K562 (cell line): Measurements from ENCODE around the gene BDH1. TPM values are rescaled to one million over a fixed set of nuclear protein-coding genes. Genes with fewer than 3 reads are reported as not detected.

ENCODE experiments used
- ATAC-seq: fragments of 200-7000 bp; cut with Tn5 transposase; 3 replicates; pipeline ENCODE4 v1.9.1; 2020; ENCODE audit warnings: moderate library complexity
- BruUV-seq: library from RNA; stranded (reverse); fragments of 400-500 nt; replicated peaks from 2 replicates; lab custom pipeline; 2021; lab: Mats Ljungman, UMichigan
- CTCF ChIA-PET: fragments of 300-600 bp; formaldehyde crosslinking; extraction: SDS; loops from one replicate; lab custom pipeline; 2021; ENCODE audit warnings: low intra/inter-chr PET ratio; lab: Yijun Ruan, JAX
- POLR2A ChIA-PET: fragments of 300-600, 350-650 bp; sonication (Branson Sonifier 250); formaldehyde crosslinking; extraction: SDS; loops from one replicate; lab custom pipeline; 2021; ENCODE audit warnings: antibody characterized with exemption, inconsistent platforms; lab: Yijun Ruan, JAX
- DNase-seq, 4 experiments: peaks; one replicate each; pipeline versions ENCODE4 v3.0.0 to v3.0.0-alpha.2; 2011 to 2018; ENCODE audit warnings: low spot score in 3 of 4, mixed read lengths in 3 of 4; ENCODE audit errors: extremely low read depth in 1 of 4
- FAIRE-seq: peaks from 2 replicates; lab custom pipeline; 2011; peaks lifted over from hg19 to GRCh38; lab: Jason Lieb, UNC
- H2AFZ ChIP-seq: 2 replicates; pipeline ENCODE4 v1.6.0; 2011; ENCODE audit warnings: low read depth, low read length, control low read depth, inconsistent platforms
- H3K27ac ChIP-seq: fragments of 200-600 bp; 3 replicates; pipeline ENCODE4 v1.8.0; 2011; ENCODE audit warnings: low read depth, mild to moderate bottlenecking, control low read depth, inconsistent platforms, low read length, moderate library complexity, mixed read lengths; ENCODE audit errors: extremely low read depth
- H3K27me3 ChIP-seq, 2 experiments: fragments of 300-600 bp in 1 of 2; 2 replicates in 1 of 2; 3 replicates in 1 of 2; pipeline versions ENCODE4 v1.6.0 to v1.8.0; 2011; ENCODE audit warnings: inconsistent platforms in 2 of 2, low read length in 2 of 2, mild to moderate bottlenecking in 1 of 2, mixed read lengths in 1 of 2, moderate library complexity in 1 of 2; ENCODE audit not compliant: control insufficient read depth in 2 of 2, insufficient read depth in 2 of 2
- H3K36me3 ChIP-seq: fragments of 300-600 bp; 3 replicates; pipeline ENCODE4 v1.8.0; 2011; ENCODE audit warnings: mild to moderate bottlenecking, low read length, inconsistent platforms; ENCODE audit not compliant: control insufficient read depth, insufficient read depth
- H3K4me1 ChIP-seq, 2 experiments: fragments of 200-600 bp in 1 of 2; replicated peaks in 1 of 2; 2 replicates in 1 of 2; 3 replicates in 1 of 2; pipeline versions ENCODE4 v1.5.1 to v1.8.0; 2011; ENCODE audit warnings: inconsistent platforms in 2 of 2, low read length in 2 of 2, mild to moderate bottlenecking in 1 of 2, mixed read lengths in 1 of 2, moderate library complexity in 1 of 2; ENCODE audit not compliant: control insufficient read depth in 2 of 2, insufficient read depth in 2 of 2
- H3K4me2 ChIP-seq: 2 replicates; pipeline ENCODE4 v1.6.1; 2011; ENCODE audit warnings: low read length, control low read depth, inconsistent platforms, mixed read lengths; ENCODE audit not compliant: insufficient read depth
- H3K4me3 ChIP-seq: fragments of 200-600 bp; sonication (generic), shearing (Covaris generic); 2 replicates; pipeline ENCODE4 v1.5.1; 2016; ENCODE audit warnings: control low read depth, inconsistent platforms
- H3K79me2 ChIP-seq: fragments of 200-600 bp; 3 replicates; pipeline ENCODE4 v1.8.0; 2011; ENCODE audit warnings: low read length, inconsistent platforms; ENCODE audit not compliant: control insufficient read depth, insufficient read depth
- H3K9ac ChIP-seq, 2 experiments: 2 replicates each; pipeline versions ENCODE4 v1.6.0 to v1.6.1; 2011; ENCODE audit warnings: low read depth in 2 of 2, low read length in 2 of 2, control low read depth in 1 of 2, inconsistent platforms in 1 of 2, mild to moderate bottlenecking in 1 of 2, mixed read lengths in 1 of 2; ENCODE audit not compliant: insufficient read depth in 1 of 2
- H3K9me1 ChIP-seq: one replicate; pipeline ENCODE4 v1.6.0; 2011; ENCODE audit warnings: inconsistent platforms, mild to moderate bottlenecking, low read length, moderate library complexity; ENCODE audit not compliant: control insufficient read depth, insufficient read depth
- H3K9me3 ChIP-seq: replicated peaks from 2 replicates; pipeline ENCODE4 v1.5.1; 2011; ENCODE audit warnings: low read depth, low read length, inconsistent platforms; ENCODE audit not compliant: control insufficient read depth, insufficient read depth
- H4K20me1 ChIP-seq: replicated peaks from 2 replicates; pipeline ENCODE4 v1.6.1; 2011; ENCODE audit warnings: low read length, inconsistent platforms, mixed read lengths; ENCODE audit not compliant: control insufficient read depth, insufficient read depth
- ARID1B ChIP-seq: fragments of 450-650 bp; IDR thresholded peaks from 2 replicates; pipeline ENCODE4 v1.6.1; 2016; ENCODE audit warnings: antibody characterized with exemption, mild to moderate bottlenecking, inconsistent platforms
- ATF2 ChIP-seq: sonication (generic); formaldehyde crosslinking; IDR thresholded peaks from 2 replicates; pipeline ENCODE4 v1.8.1; 2022; ENCODE audit warnings: missing genetic modification reagents
- SMARCA5 ChIP-seq: fragments of 450-650 bp; IDR thresholded peaks from 2 replicates; pipeline ENCODE4 v1.6.1; 2016
- SREBF2 ChIP-seq: sonication (generic); formaldehyde crosslinking; IDR thresholded peaks from 2 replicates; pipeline ENCODE4 v1.4.0; 2020; ENCODE audit warnings: mild to moderate bottlenecking, missing genetic modification reagents
- TBL1XR1 ChIP-seq, 2 experiments: IDR thresholded peaks; 2 replicates each; pipeline ENCODE4 v1.6.1; 2012; ENCODE audit warnings: improper control_type of control experiment in 2 of 2, low read length in 2 of 2, mild to moderate bottlenecking in 1 of 2
- XRCC4 ChIP-seq: IDR thresholded peaks from one replicate; pipeline ENCODE4 v1.6.1; 2011; ENCODE audit not compliant: insufficient read depth, insufficient read length; ENCODE audit errors: extremely low read depth
- WGBS: fragments of 100-300 bp; shearing (Covaris generic); methylation state at CpG from one replicate; pipeline ENCODE4 v1.1.6; 2016; ENCODE audit warnings: low coverage, mixed read lengths; ENCODE audit not compliant: insufficient coverage; ENCODE audit errors: missing lambda C conversion rate; 5-methylcytosine and 5-hydroxymethylcytosine counted together
- in situ Hi-C: fragments of 300-500 bp; cut with MboI; formaldehyde crosslinking; loops from 4 replicates; pipeline ENCODE4 v1.15.0; 2018; ENCODE audit warnings: inconsistent platforms, mixed read lengths
- intact Hi-C: fragments of 100-400 bp; cut with micrococcal nuclease; formaldehyde crosslinking; loops from 2 replicates; pipeline ENCODE4 v1.14.2; 2022
- polyA plus RNA-seq, 8 experiments: library from polyadenylated mRNA; depleted of rRNA in 4 of 8; stranded (reverse) in 5 of 8; unstranded in 3 of 8; fragments of >200 nt; fragmentation: Nextera tagmentation in 2 of 8; fragmentation: Illumina TruSeq in 1 of 8; extraction: Ambion mirVana in 2 of 8; extraction: Trizol in 1 of 8; gene quantifications; 2 replicates each; pipeline versions ENCODE4 v1.2.1 to v1.2.3, GENCODE V29; 2011 to 2014; ENCODE audit warnings: inconsistent platforms in 1 of 8, missing spikeins in 1 of 8
- small RNA-seq: library from RNA; depleted of rRNA; stranded (forward); fragments of <200 nt; gene quantifications from one replicate; pipeline ENCODE3, GENCODE V24; 2014
- total RNA-seq, 7 experiments: library from RNA; depleted of rRNA in 6 of 7; stranded (reverse); fragments of >200 nt in 6 of 7; fragmentation: Illumina TruSeq in 2 of 7; extraction: Trizol in 2 of 7; gene quantifications; 2 replicates each; pipeline versions ENCODE4 v1.2.1 to v1.2.3, GENCODE V29; 2011 to 2021; ENCODE audit warnings: low replicate concordance in 1 of 7
- TF ChIP-seq, protein P1 (sequence below): fragments of 250-450 bp; sonication (Bioruptor Pico); IDR thresholded peaks from 2 replicates; pipeline ENCODE4 v1.4.0; 2020; ENCODE audit warnings: borderline replicate concordance
- TF ChIP-seq, protein P2 (sequence below): fragments of 450-650 bp; IDR thresholded peaks from 2 replicates; pipeline ENCODE4 v1.6.1; 2017; ENCODE audit warnings: antibody characterized with exemption

The BDH1 gene
- total and polyA plus RNA-seq, 9 of the 15 experiments (the other 6 are each of a cell fraction or from before 2014, with no cell fraction given) = 0.07 to 0.89 (median 0.12) TPM; not detected in 3

DNA sequence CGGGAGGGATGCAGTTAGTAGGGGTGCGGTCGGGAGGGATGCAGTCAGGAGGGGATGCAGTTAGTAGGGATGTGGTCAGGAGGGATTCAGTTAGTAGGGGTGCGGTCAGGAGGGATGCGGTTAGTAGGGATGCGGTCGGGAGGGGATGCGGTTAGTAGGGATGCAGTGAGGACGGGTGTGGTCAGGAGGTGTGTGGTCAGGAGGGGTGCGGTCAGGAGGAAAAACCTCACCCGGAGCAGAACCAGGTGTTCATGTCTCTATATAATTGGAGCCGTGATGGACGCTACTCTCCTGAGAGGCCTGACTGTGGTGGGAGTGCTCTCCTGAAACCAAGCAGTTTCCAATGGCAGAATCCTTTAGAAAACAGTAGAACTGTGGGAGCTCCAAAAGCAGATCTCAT is 95.8 kb downstream of the BDH1 start:
- Histone ChIP-seq H4K20me1 (no peaks in the 10 kb centered on the region), H3K79me2 (no peaks in the 10 kb centered on the region), H3K4me2 (no peak overlapping the region), H3K27me3 (peaks cover 4 to 24% of the 10 kb centered on the region in 2 experiments; a peak in 3 of 5 replicates), H3K36me3 (no peaks in the 10 kb centered on the region), H3K27ac (no peak overlapping the region), H2AFZ (no peak overlapping the region), H3K4me1 (peaks cover 8 to 16% of the 10 kb centered on the region in 2 experiments), H3K9ac (no peak overlapping the region), H3K9me3 (no peaks in the 10 kb centered on the region), H3K4me3 (no peak overlapping the region), H3K9me1 (no peaks in the 10 kb centered on the region)
- ChIA-PET CTCF (no interaction called here), POLR2A (no interaction called here)
- no TSS peak for BruUV-seq
- ATAC-seq (no peak), FAIRE-seq (no peak), DNase-seq (no peak)
- in situ Hi-C loops = no loop called here
- WGBS = 18% methylated on average over 6 of the region's 13 CpGs
- no peak for TF ChIP-seq SMARCA5
- TF ChIP-seq SREBF2 (CRISPR knock-in tag) = no peak
- no peak for TF ChIP-seq ARID1B
- TF ChIP-seq, protein P1, sequence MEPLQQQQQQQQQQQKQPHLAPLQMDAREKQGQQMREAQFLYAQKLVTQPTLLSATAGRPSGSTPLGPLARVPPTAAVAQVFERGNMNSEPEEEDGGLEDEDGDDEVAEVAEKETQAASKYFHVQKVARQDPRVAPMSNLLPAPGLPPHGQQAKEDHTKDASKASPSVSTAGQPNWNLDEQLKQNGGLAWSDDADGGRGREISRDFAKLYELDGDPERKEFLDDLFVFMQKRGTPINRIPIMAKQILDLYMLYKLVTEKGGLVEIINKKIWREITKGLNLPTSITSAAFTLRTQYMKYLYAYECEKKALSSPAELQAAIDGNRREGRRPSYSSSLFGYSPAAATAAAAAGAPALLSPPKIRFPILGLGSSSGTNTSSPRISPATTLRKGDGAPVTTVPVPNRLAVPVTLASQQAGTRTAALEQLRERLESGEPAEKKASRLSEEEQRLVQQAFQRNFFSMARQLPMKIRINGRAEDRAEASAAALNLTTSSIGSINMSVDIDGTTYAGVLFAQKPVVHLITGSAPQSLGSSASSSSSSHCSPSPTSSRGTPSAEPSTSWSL (CRISPR knock-in tag) = no peak
- no peak for TF ChIP-seq TBL1XR1 (IDR thresholded peaks at IDR 0.05; ENCODE audit: low read length in 2 of 2)
- no peak for TF ChIP-seq ATF2 (CRISPR knock-in tag)
- TF ChIP-seq, protein P2, sequence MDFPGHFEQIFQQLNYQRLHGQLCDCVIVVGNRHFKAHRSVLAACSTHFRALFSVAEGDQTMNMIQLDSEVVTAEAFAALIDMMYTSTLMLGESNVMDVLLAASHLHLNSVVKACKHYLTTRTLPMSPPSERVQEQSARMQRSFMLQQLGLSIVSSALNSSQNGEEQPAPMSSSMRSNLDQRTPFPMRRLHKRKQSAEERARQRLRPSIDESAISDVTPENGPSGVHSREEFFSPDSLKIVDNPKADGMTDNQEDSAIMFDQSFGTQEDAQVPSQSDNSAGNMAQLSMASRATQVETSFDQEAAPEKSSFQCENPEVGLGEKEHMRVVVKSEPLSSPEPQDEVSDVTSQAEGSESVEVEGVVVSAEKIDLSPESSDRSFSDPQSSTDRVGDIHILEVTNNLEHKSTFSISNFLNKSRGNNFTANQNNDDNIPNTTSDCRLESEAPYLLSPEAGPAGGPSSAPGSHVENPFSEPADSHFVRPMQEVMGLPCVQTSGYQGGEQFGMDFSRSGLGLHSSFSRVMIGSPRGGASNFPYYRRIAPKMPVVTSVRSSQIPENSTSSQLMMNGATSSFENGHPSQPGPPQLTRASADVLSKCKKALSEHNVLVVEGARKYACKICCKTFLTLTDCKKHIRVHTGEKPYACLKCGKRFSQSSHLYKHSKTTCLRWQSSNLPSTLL = no peak
- no peak for TF ChIP-seq XRCC4
- intact Hi-C loops = no loop called here

Small RNA genes within 50 kb of the gene (small RNA-seq; reads per million reads assigned to genes)
- gene AC132008.1 = not detected

Other genes with a start within 250 kb of the BDH1 start
- 12.8 and 17.5 TPM in 2 replicates for gene RUBCN, start 180.9 kb upstream of the BDH1 start, total RNA-seq (2014; rRNA removed)
- gene RUBCN, start 180.9 kb upstream of the BDH1 start, total RNA-seq (2014; rRNA removed; fragmentation: Illumina TruSeq; extraction: Trizol) = 7.9 and 8.7 TPM in 2 replicates
- 9.3 and 10.0 TPM in 2 replicates for gene RUBCN, start 180.9 kb upstream of the BDH1 start, total RNA-seq (2015; rRNA removed; fragmentation: Illumina TruSeq; extraction: Trizol)
- 24.0 and 24.4 TPM in 2 replicates for gene RUBCN, start 180.9 kb upstream of the BDH1 start, total RNA-seq (2021)
- gene RUBCN, start 180.9 kb upstream of the BDH1 start, polyA plus RNA-seq (2011; rRNA removed) = 13.4 and 20.8 TPM in 2 replicates
- gene RUBCN, start 180.9 kb upstream of the BDH1 start, polyA plus RNA-seq (2014; fragmentation: Illumina TruSeq; extraction: Trizol) = 13.4 and 14.2 TPM in 2 replicates
- 1 to 10 TPM; 8.4 to 9.3 TPM for gene RUBCN, start 180.9 kb upstream of the BDH1 start, polyA plus RNA-seq (2014; fragmentation: Nextera tagmentation; extraction: Ambion mirVana)
- 11.8 and 11.9 TPM in 2 replicates for gene RUBCN, start 180.9 kb upstream of the BDH1 start, polyA plus RNA-seq (2014; rRNA removed)
- 105 and 106 TPM in 2 replicates for gene FYTTD1, start 193.9 kb upstream of the BDH1 start, total RNA-seq (2014; rRNA removed)
- 82.1 and 94.8 TPM in 2 replicates for gene FYTTD1, start 193.9 kb upstream of the BDH1 start, total RNA-seq (2014; rRNA removed; fragmentation: Illumina TruSeq; extraction: Trizol)
- gene FYTTD1, start 193.9 kb upstream of the BDH1 start, total RNA-seq (2015; rRNA removed; fragmentation: Illumina TruSeq; extraction: Trizol) = 67.5 and 77.6 TPM in 2 replicates
- gene FYTTD1, start 193.9 kb upstream of the BDH1 start, total RNA-seq (2021) = 76.3 and 83.8 TPM in 2 replicates
- gene FYTTD1, start 193.9 kb upstream of the BDH1 start, polyA plus RNA-seq (2011; rRNA removed) = 53.4 and 64.9 TPM in 2 replicates
- gene FYTTD1, start 193.9 kb upstream of the BDH1 start, polyA plus RNA-seq (2014; fragmentation: Illumina TruSeq; extraction: Trizol) = 72.1 and 87.6 TPM in 2 replicates
- gene FYTTD1, start 193.9 kb upstream of the BDH1 start, polyA plus RNA-seq (2014; fragmentation: Nextera tagmentation; extraction: Ambion mirVana) = 10 to 100 TPM; 35.7 to 47.5 TPM
- 47.2 and 48.9 TPM in 2 replicates for gene FYTTD1, start 193.9 kb upstream of the BDH1 start, polyA plus RNA-seq (2014; rRNA removed)
- 39.0 and 40.6 TPM in 2 replicates for gene LRCH3, start 235.3 kb upstream of the BDH1 start, total RNA-seq (2014; rRNA removed)
- 26.6 and 33.1 TPM in 2 replicates for gene LRCH3, start 235.3 kb upstream of the BDH1 start, total RNA-seq (2014; rRNA removed; fragmentation: Illumina TruSeq; extraction: Trizol)
- 32.6 and 33.7 TPM in 2 replicates for gene LRCH3, start 235.3 kb upstream of the BDH1 start, total RNA-seq (2015; rRNA removed; fragmentation: Illumina TruSeq; extraction: Trizol)
- gene LRCH3, start 235.3 kb upstream of the BDH1 start, total RNA-seq (2021) = 28.6 and 29.2 TPM in 2 replicates
- gene LRCH3, start 235.3 kb upstream of the BDH1 start, polyA plus RNA-seq (2011; rRNA removed) = 75.3 and 78.4 TPM in 2 replicates
- gene LRCH3, start 235.3 kb upstream of the BDH1 start, polyA plus RNA-seq (2014; fragmentation: Illumina TruSeq; extraction: Trizol) = 55.1 and 56.8 TPM in 2 replicates
- 1 to 10 TPM; 4.6 to 5.4 TPM for gene LRCH3, start 235.3 kb upstream of the BDH1 start, polyA plus RNA-seq (2014; fragmentation: Nextera tagmentation; extraction: Ambion mirVana)
- 30.3 and 112 TPM in 2 replicates for gene LRCH3, start 235.3 kb upstream of the BDH1 start, polyA plus RNA-seq (2014; rRNA removed)